Prostate gland (tissue), 2 donors: ENCODE data around the gene TMC3. TPM values are rescaled to one million over a fixed set of nuclear protein-coding genes. Genes with fewer than 3 reads are reported as not detected.

ENCODE experiments used
- DNase-seq: peaks from one replicate; pipeline ENCODE4 v3.0.0-alpha.2; 2019; ENCODE audit warnings: low spot score
- H3K27ac ChIP-seq, 2 donors: fragments of 200-600 bp; sonication (generic); 2 replicates each; pipeline ENCODE4 v1.5.1; 2017 to 2019
- H3K27me3 ChIP-seq: fragments of 200-600 bp; sonication (generic); replicated peaks from 2 replicates; pipeline ENCODE4 v1.5.1; 2019; ENCODE audit not compliant: insufficient read depth
- H3K36me3 ChIP-seq, 2 donors: fragments of 200-600 bp; sonication (generic); 1 replicate in 1 of 2; 2 replicates in 1 of 2; pipeline versions ENCODE4 v1.5.1 to v1.8.1; 2017 to 2019
- H3K4me1 ChIP-seq: fragments of 200-600 bp; sonication (generic); replicated peaks from 2 replicates; pipeline ENCODE4 v1.5.1; 2019
- H3K4me3 ChIP-seq, 2 donors: fragments of 200-600 bp; sonication (generic); 2 replicates each; pipeline ENCODE4 v1.5.1; 2017 to 2019
- H3K9me3 ChIP-seq: fragments of 200-600 bp; sonication (generic); 2 replicates; pipeline ENCODE4 v1.5.1; 2017
- CTCF ChIP-seq, 4 experiments: fragments of 200-600 bp in 2 of 4; fragments of 450-650 bp in 2 of 4; sonication (generic) in 2 of 4; IDR thresholded peaks; 1 replicate in 3 of 4; 2 replicates in 1 of 4; pipeline ENCODE4 v1.5.1; 2016 to 2019; ENCODE audit warnings: antibody characterized with exemption in 4 of 4, mild to moderate bottlenecking in 2 of 4, moderate library complexity in 2 of 4
- POLR2A ChIP-seq: fragments of 450-650 bp; IDR thresholded peaks from one replicate; pipeline ENCODE4 v1.6.1; 2016; ENCODE audit warnings: antibody characterized with exemption, mild to moderate bottlenecking
- POLR2AphosphoS5 ChIP-seq: sonication (generic); formaldehyde crosslinking; IDR thresholded peaks from one replicate; pipeline ENCODE4 v1.6.1; 2017; ENCODE audit warnings: antibody characterized with exemption
- WGBS: methylation state at CpG from one replicate; pipeline ENCODE4 v1.1.5; 2018; 5-methylcytosine and 5-hydroxymethylcytosine counted together
- intact Hi-C: fragments of 100-400 bp; cut with DNase I; formaldehyde crosslinking; loops from one replicate; pipeline ENCODE4 v1.14.2; 2022
- total RNA-seq, 2 donors: library from RNA; depleted of rRNA; stranded (reverse); fragments of >200 nt; gene quantifications; one replicate each; pipeline ENCODE4 v1.1.0, GENCODE V29; 2016

Gene TMC3
- total RNA-seq, 2 donors from 2014 or later: 0.14 to 0.23 TPM

- Histone ChIP-seq H3K4me1 (peaks cover 6% of the 10 kb centered on the region), H3K27me3 (no peaks in the 10 kb centered on the region), H3K27ac (no peak overlapping the region), H3K4me3 (no peak overlapping the region), H3K9me3 (no peaks in the 10 kb centered on the region), H3K36me3 (no peaks in the 10 kb centered on the region)
- no peak for DNase-seq
- TF ChIP-seq POLR2AphosphoS5 (no peak), POLR2A (no peak), CTCF (IDR thresholded peaks at IDR 0.05) (no peak)
- intact Hi-C loops: loop anchor here (5.0 kb wide), 1 partner anchor 108 kb away; no protein-coding TSS in a partner anchor
- 60% methylated on average over 6 of the region's 6 CpGs for WGBS
Measured at GRCh38 chr15:81384891-81385720, 11.1 kb upstream of the TMC3 start.

GRCh38 chr15:81381720-81382119 lies 7.7 kb upstream of the TMC3 start:
- 77% methylated on average over 2 of the region's 2 CpGs for WGBS
- H3K27me3 ChIP-seq: no peaks in the 10 kb centered on the region

GRCh38 chr15:81380668-81381067 lies 6.7 kb upstream of the TMC3 start:
- H3K27ac ChIP-seq: no peak overlapping the region

More at GRCh38 chr15:81381720-81382119, 7.7 kb upstream of the TMC3 start:
- no peak overlapping the region for H3K27ac ChIP-seq
- H3K4me1 ChIP-seq: peaks cover 1% of the 10 kb centered on the region
- intact Hi-C loops: loop anchor here (5.0 kb wide), 1 partner anchor 104 kb away; no protein-coding TSS in a partner anchor
- DNase-seq: no peak
- TF ChIP-seq CTCF (IDR thresholded peaks at IDR 0.05): no peak
- no peak for TF ChIP-seq POLR2A
- TF ChIP-seq POLR2AphosphoS5: no peak
- H3K9me3 ChIP-seq: no peaks in the 10 kb centered on the region
- H3K4me3 ChIP-seq: no peak overlapping the region
- H3K36me3 ChIP-seq: no peaks in the 10 kb centered on the region

GRCh38 chr15:81380203-81380602 lies 6.2 kb upstream of the TMC3 start:
- no peaks in the 10 kb centered on the region for H3K27me3 ChIP-seq
- intact Hi-C loops: loop anchor here (5.0 kb wide), 1 partner anchor 103 kb away; no protein-coding TSS in a partner anchor
- TF ChIP-seq POLR2AphosphoS5 (no peak), POLR2A (no peak), CTCF (IDR thresholded peaks at IDR 0.05) (no peak)
- H3K27ac ChIP-seq: no peak overlapping the region
- H3K9me3 ChIP-seq: no peaks in the 10 kb centered on the region
- DNase-seq: no peak
- no peak overlapping the region for H3K4me3 ChIP-seq
- no peaks in the 10 kb centered on the region for H3K4me1 ChIP-seq
- 46% methylated on average over 3 of the region's 3 CpGs for WGBS
- no peaks in the 10 kb centered on the region for H3K36me3 ChIP-seq

More at GRCh38 chr15:81380668-81381067, 6.7 kb upstream of the TMC3 start:
- TF ChIP-seq CTCF (IDR thresholded peaks at IDR 0.05) (no peak), POLR2A (no peak), POLR2AphosphoS5 (no peak)
- 100% methylated on average over 2 of the region's 2 CpGs for WGBS
- no peaks in the 10 kb centered on the region for H3K4me1 ChIP-seq
- H3K36me3 ChIP-seq: no peaks in the 10 kb centered on the region
- intact Hi-C loops: loop anchor here (5.0 kb wide), 1 partner anchor 103 kb away; no protein-coding TSS in a partner anchor
- no peaks in the 10 kb centered on the region for H3K9me3 ChIP-seq
- H3K4me3 ChIP-seq: no peak overlapping the region
- H3K27me3 ChIP-seq: no peaks in the 10 kb centered on the region
- no peak for DNase-seq
